Prostate gland (tissue), 2 donors: ENCODE measurements around the gene BTBD2. TPM values are rescaled to one million over a fixed set of nuclear protein-coding genes. Genes with fewer than 3 reads are reported as not detected.

Experiments
- DNase-seq: peaks from one replicate; pipeline ENCODE4 v3.0.0-alpha.2; 2019; ENCODE audit warnings: low spot score
- H3K27ac ChIP-seq, 2 donors: fragments of 200-600 bp; sonication (generic); 2 replicates each; pipeline ENCODE4 v1.5.1; 2017 to 2019
- H3K27me3 ChIP-seq: fragments of 200-600 bp; sonication (generic); replicated peaks from 2 replicates; pipeline ENCODE4 v1.5.1; 2019; ENCODE audit not compliant: insufficient read depth
- H3K36me3 ChIP-seq, 2 donors: fragments of 200-600 bp; sonication (generic); 1 replicate in 1 of 2; 2 replicates in 1 of 2; pipeline versions ENCODE4 v1.5.1 to v1.8.1; 2017 to 2019
- H3K4me1 ChIP-seq: fragments of 200-600 bp; sonication (generic); replicated peaks from 2 replicates; pipeline ENCODE4 v1.5.1; 2019
- H3K4me3 ChIP-seq, 2 donors: fragments of 200-600 bp; sonication (generic); 2 replicates each; pipeline ENCODE4 v1.5.1; 2017 to 2019
- H3K9me3 ChIP-seq: fragments of 200-600 bp; sonication (generic); 2 replicates; pipeline ENCODE4 v1.5.1; 2017
- POLR2A ChIP-seq: fragments of 450-650 bp; IDR thresholded peaks from one replicate; pipeline ENCODE4 v1.6.1; 2016; ENCODE audit warnings: antibody characterized with exemption, mild to moderate bottlenecking
- POLR2AphosphoS5 ChIP-seq: sonication (generic); formaldehyde crosslinking; IDR thresholded peaks from one replicate; pipeline ENCODE4 v1.6.1; 2017; ENCODE audit warnings: antibody characterized with exemption
- WGBS: methylation state at CpG from one replicate; pipeline ENCODE4 v1.1.5; 2018; 5-methylcytosine and 5-hydroxymethylcytosine counted together
- intact Hi-C: fragments of 100-400 bp; cut with DNase I; formaldehyde crosslinking; loops from one replicate; pipeline ENCODE4 v1.14.2; 2022
- total RNA-seq, 2 donors: library from RNA; depleted of rRNA; stranded (reverse); fragments of >200 nt; gene quantifications; one replicate each; pipeline ENCODE4 v1.1.0, GENCODE V29; 2016
- TF ChIP-seq, protein P1 (sequence below), 4 experiments: fragments of 200-600 bp in 2 of 4; fragments of 450-650 bp in 2 of 4; sonication (generic) in 2 of 4; IDR thresholded peaks; 1 replicate in 3 of 4; 2 replicates in 1 of 4; pipeline ENCODE4 v1.5.1; 2016 to 2019; ENCODE audit warnings: antibody characterized with exemption in 4 of 4, mild to moderate bottlenecking in 2 of 4, moderate library complexity in 2 of 4

Gene BTBD2
- total RNA-seq, 2 donors from 2014 or later, result 116 to 136 TPM

DNA sequence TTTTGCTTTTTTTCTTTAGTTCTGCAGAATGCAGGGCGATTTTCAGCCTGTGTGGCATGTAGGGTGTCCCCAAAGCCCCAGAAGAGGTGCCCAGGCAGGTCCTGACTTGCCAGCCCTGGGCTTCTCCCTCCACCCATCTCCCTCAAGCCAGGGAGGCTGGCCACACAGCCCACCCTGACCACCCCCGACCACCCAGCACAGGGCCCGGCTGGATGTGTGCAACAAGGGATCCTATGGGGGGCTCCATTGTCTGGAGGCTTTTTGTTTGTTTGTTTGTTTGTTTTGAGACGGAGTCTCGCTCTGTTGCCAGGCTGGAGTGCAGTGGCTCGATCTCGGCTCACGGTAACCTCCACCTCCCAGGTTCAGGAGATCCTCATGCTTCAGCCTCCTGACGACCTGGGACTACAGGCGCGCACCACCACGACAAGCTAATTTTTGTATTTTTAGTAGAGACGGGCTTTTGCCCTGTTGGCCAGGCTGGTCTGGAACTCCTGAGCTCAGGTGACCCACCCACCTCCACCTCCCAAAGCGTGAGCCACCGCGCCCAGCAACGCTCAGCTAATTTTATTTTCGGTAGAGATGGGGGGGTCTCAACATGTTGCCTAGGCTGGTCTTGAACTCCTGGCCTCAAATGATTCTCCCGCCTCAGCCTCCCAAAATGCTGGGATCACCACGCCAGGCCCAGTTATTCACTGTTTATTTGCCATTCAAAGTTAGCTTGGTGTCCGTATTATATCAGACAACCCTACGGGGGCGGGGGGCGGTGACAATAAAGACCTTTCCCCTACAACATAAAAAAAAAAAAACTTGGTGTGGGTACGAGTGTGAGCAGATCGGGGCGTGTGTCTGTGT lies 43.3 kb upstream of the BTBD2 start:
- DNase-seq, result no peak
- intact Hi-C loops, result no loop called here
- TF ChIP-seq POLR2A, result no peak
- no peak for TF ChIP-seq POLR2AphosphoS5
- TF ChIP-seq, protein P1, sequence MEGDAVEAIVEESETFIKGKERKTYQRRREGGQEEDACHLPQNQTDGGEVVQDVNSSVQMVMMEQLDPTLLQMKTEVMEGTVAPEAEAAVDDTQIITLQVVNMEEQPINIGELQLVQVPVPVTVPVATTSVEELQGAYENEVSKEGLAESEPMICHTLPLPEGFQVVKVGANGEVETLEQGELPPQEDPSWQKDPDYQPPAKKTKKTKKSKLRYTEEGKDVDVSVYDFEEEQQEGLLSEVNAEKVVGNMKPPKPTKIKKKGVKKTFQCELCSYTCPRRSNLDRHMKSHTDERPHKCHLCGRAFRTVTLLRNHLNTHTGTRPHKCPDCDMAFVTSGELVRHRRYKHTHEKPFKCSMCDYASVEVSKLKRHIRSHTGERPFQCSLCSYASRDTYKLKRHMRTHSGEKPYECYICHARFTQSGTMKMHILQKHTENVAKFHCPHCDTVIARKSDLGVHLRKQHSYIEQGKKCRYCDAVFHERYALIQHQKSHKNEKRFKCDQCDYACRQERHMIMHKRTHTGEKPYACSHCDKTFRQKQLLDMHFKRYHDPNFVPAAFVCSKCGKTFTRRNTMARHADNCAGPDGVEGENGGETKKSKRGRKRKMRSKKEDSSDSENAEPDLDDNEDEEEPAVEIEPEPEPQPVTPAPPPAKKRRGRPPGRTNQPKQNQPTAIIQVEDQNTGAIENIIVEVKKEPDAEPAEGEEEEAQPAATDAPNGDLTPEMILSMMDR (IDR thresholded peaks at IDR 0.05), result no peak

DNA sequence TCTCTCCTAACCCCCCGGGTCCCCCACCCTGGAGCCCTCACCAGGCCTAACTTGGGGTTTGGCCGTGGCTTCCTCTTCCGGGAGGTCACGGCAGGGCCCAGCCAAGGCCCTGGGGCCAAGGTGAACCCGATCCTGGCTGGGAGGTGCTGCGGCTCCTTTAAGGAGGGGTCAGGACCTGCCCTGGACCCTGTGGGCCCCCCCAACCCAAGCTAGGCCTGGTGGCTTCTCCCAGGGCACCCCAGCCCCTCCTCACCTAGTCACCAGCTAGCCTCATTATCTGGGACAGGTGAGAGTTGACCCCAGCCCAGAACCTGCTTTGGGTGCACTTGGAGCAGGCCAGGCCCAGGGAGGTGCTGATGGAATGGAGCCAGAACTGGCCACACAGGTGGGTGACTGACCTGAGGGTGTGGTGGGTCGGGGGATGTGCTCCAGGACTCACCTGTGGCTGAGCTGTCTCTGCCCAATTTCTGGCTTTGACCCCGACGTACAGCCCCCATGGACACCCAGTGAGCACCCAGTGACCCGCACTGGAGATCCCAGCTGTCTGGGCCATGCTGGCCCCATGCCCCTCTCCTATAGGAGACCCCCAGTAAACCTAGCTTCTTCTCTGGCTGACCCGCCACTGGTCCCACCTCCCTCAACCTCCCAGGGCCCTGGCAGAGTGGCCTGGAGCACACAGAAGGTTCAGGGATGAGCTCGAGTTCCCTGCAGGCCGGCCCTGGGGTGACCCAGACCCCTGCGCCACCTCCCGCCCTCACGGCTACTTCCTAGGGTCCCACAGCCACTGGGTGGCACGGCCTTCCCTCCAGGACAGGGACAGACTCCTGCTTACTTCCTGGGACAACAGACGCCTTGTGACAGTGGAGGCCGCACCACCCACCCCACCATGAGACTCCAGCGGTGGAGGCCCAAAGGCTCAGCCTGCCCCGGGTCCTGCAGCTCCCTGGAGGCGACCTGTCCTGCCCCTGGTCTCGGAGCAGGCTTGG lies 42.3 kb upstream of the BTBD2 start:
- WGBS, result 78% methylated on average over 23 of the region's 23 CpGs
- no peaks in the 10 kb centered on the region for H3K27me3 ChIP-seq
- no peak for DNase-seq
- intact Hi-C loops, result no loop called here
- H3K4me3 ChIP-seq, result no peak overlapping the region
- no peaks in the 10 kb centered on the region for H3K36me3 ChIP-seq
- H3K4me1 ChIP-seq, result peaks cover 35% of the 10 kb centered on the region
- H3K27ac ChIP-seq, result peak overlapping the region; percentile 99 to 100
- TF ChIP-seq POLR2AphosphoS5, result no peak
- TF ChIP-seq, protein P1 (IDR thresholded peaks at IDR 0.05), result no peak
- TF ChIP-seq POLR2A, result no peak
- H3K9me3 ChIP-seq, result no peaks in the 10 kb centered on the region

More for the DNA sequence above, 43.3 kb upstream of the BTBD2 start:
- peaks cover 35% of the 10 kb centered on the region for H3K4me1 ChIP-seq
- H3K36me3 ChIP-seq, result no peaks in the 10 kb centered on the region
- H3K27me3 ChIP-seq, result no peaks in the 10 kb centered on the region
- H3K27ac ChIP-seq, result peak overlapping the region; percentile 99 to 100
- no peaks in the 10 kb centered on the region for H3K9me3 ChIP-seq
- no peak overlapping the region for H3K4me3 ChIP-seq
- WGBS, result 82% methylated on average over 27 of the region's 27 CpGs

DNA sequence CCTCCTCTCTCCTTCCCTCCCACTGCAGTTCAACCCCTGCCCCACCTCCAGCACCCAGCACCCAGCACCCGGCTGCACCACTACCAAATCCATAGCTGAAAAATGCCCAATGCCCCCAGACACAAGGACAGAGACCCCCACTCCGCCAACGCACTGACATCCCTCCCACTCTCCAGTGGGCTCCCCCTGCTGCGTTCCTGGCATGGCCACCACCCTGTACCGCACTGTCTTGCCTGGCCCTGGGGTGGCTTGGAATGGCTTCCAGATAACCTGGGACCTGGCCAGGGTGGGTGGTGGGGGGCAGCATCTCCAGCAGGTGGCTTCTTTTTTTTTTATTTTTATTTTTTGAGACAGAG lies 41.3 kb upstream of the BTBD2 start:
- intact Hi-C loops, result no loop called here
- no peak for DNase-seq

GRCh38 chr19:2055931-2056836 lies 40.7 kb upstream of the BTBD2 start:
- H3K4me3 ChIP-seq, result peak overlapping the region; percentile 20 to 35
- H3K4me1 ChIP-seq, result peaks cover 37% of the 10 kb centered on the region
- intact Hi-C loops, result no loop called here

More for the DNA sequence above, 41.3 kb upstream of the BTBD2 start:
- Histone ChIP-seq H3K27me3 (no peaks in the 10 kb centered on the region), H3K4me1 (peaks cover 34% of the 10 kb centered on the region), H3K36me3 (no peaks in the 10 kb centered on the region), H3K27ac (peak overlapping the region; percentile 99 to 100), H3K4me3 (no peak overlapping the region), H3K9me3 (no peaks in the 10 kb centered on the region)
- WGBS, result 36% methylated on average over 5 of the region's 5 CpGs
- TF ChIP-seq POLR2AphosphoS5 (no peak), POLR2A (no peak)
- TF ChIP-seq, protein P1 (IDR thresholded peaks at IDR 0.05), result no peak

More at GRCh38 chr19:2055931-2056836, 40.7 kb upstream of the BTBD2 start:
- no peaks in the 10 kb centered on the region for H3K9me3 ChIP-seq
- H3K27me3 ChIP-seq, result no peaks in the 10 kb centered on the region
- H3K36me3 ChIP-seq, result no peaks in the 10 kb centered on the region
- DNase-seq, result peak; percentile 62
- peak overlapping the region; percentile 99 to 100 for H3K27ac ChIP-seq
- TF ChIP-seq POLR2AphosphoS5 (peak; percentile 65), POLR2A (peak; percentile 53)
- TF ChIP-seq, protein P1 (IDR thresholded peaks at IDR 0.05), result no peak
- WGBS, result 1% methylated on average over 19 of the region's 22 CpGs
